HEK293 (cell line): ENCODE results near the gene GGA3.

ENCODE experiments used
- CTCF ChIA-PET: fragments of 350-600 bp; formaldehyde crosslinking; extraction: SDS; loops from one replicate; lab custom pipeline; 2021; ENCODE audit warnings: antibody characterized with exemption; lab: Yijun Ruan, JAX
- POLR2A ChIA-PET: fragments of 300-600 bp; formaldehyde crosslinking; extraction: SDS; loops from one replicate; lab custom pipeline; 2020; ENCODE audit warnings: antibody characterized with exemption, inconsistent platforms; lab: Yijun Ruan, JAX
- H3K27ac ChIP-seq: fragments of 200-500 bp; sonication (Bioruptor generic); 2 replicates; pipeline ENCODE4 v1.5.1; 2014; ENCODE audit warnings: low read depth, low read length, control low read depth, inconsistent platforms; ENCODE audit errors: extremely low read depth
- H3K36me3 ChIP-seq, 2 experiments: fragments of 200-500 bp in 1 of 2; sonication (Bioruptor generic) in 1 of 2; 1 replicate in 1 of 2; 2 replicates in 1 of 2; pipeline ENCODE4 v1.5.1; 2014 to 2017; ENCODE audit warnings: inconsistent platforms in 2 of 2, low read length in 2 of 2; ENCODE audit not compliant: control insufficient read depth in 2 of 2, insufficient read depth in 1 of 2
- H3K4me1 ChIP-seq: fragments of 200-500 bp; sonication (Bioruptor generic); 2 replicates; pipeline ENCODE4 v1.5.1; 2014; ENCODE audit warnings: mild to moderate bottlenecking, low read length, inconsistent platforms; ENCODE audit not compliant: control insufficient read depth, insufficient read depth
- H3K4me3 ChIP-seq: 2 replicates; pipeline ENCODE4 v1.5.1; 2011; ENCODE audit warnings: low read depth, mild to moderate bottlenecking, control low read depth, low read length, moderate library complexity
- H3K9me3 ChIP-seq: fragments of 200-500 bp; sonication (Bioruptor generic); 2 replicates; pipeline ENCODE4 v1.5.1; 2014; ENCODE audit warnings: low read depth, low read length, inconsistent platforms; ENCODE audit not compliant: control insufficient read depth, insufficient read depth
- GLIS1 ChIP-seq: fragments of 450-650 bp; formaldehyde crosslinking; IDR thresholded peaks from 2 replicates; pipeline ENCODE4 v1.5.1; 2016; ENCODE audit warnings: missing biosample characterization, missing genetic modification characterization
- OSR2 ChIP-seq: fragments of 450-650 bp; formaldehyde crosslinking; IDR thresholded peaks from 2 replicates; pipeline ENCODE4 v1.5.1; 2016; ENCODE audit warnings: missing biosample characterization, missing genetic modification characterization
- SP3 ChIP-seq: fragments of 450-650 bp; formaldehyde crosslinking; IDR thresholded peaks from 2 replicates; pipeline ENCODE4 v1.5.1; 2016; ENCODE audit warnings: missing biosample characterization, missing genetic modification characterization
- SP7 ChIP-seq: fragments of 450-650 bp; formaldehyde crosslinking; IDR thresholded peaks from 2 replicates; pipeline ENCODE4 v1.5.1; 2016; ENCODE audit warnings: missing biosample characterization, missing genetic modification characterization
- TRIM28 ChIP-seq: IDR thresholded peaks from 2 replicates; pipeline ENCODE4 v1.6.1; 2011; ENCODE audit warnings: low read length, control low read depth, borderline replicate concordance
- ZBTB6 ChIP-seq: fragments of 450-650 bp; formaldehyde crosslinking; IDR thresholded peaks from 2 replicates; pipeline ENCODE4 v1.5.1; 2017; ENCODE audit warnings: missing biosample characterization, missing genetic modification characterization
- ZEB2 ChIP-seq: fragments of 450-650 bp; formaldehyde crosslinking; IDR thresholded peaks from 2 replicates; pipeline ENCODE4 v1.5.1; 2016; ENCODE audit warnings: missing biosample characterization, missing genetic modification characterization
- ZNF202 ChIP-seq: fragments of 450-650 bp; formaldehyde crosslinking; IDR thresholded peaks from 2 replicates; pipeline ENCODE4 v1.5.1; 2016; ENCODE audit warnings: missing biosample characterization, missing genetic modification characterization, borderline replicate concordance
- ZNF302 ChIP-seq: fragments of 450-650 bp; formaldehyde crosslinking; IDR thresholded peaks from 2 replicates; pipeline ENCODE4 v1.5.1; 2016; ENCODE audit warnings: missing biosample characterization, missing genetic modification characterization, low read depth
- ZNF362 ChIP-seq: fragments of 450-650 bp; formaldehyde crosslinking; IDR thresholded peaks from 2 replicates; pipeline ENCODE4 v1.5.1; 2016; ENCODE audit warnings: missing biosample characterization, missing genetic modification characterization
- ZNF404 ChIP-seq: fragments of 450-650 bp; formaldehyde crosslinking; IDR thresholded peaks from 2 replicates; pipeline ENCODE4 v1.5.1; 2017; ENCODE audit warnings: missing biosample characterization, missing genetic modification characterization
- ZNF416 ChIP-seq: fragments of 450-650 bp; formaldehyde crosslinking; IDR thresholded peaks from 2 replicates; pipeline ENCODE4 v1.5.1; 2016; ENCODE audit warnings: missing biosample characterization, missing genetic modification characterization
- ZNF488 ChIP-seq: fragments of 450-650 bp; formaldehyde crosslinking; IDR thresholded peaks from 2 replicates; pipeline ENCODE4 v1.5.1; 2016; ENCODE audit warnings: missing biosample characterization, missing genetic modification characterization
- ZNF621 ChIP-seq: fragments of 450-650 bp; formaldehyde crosslinking; IDR thresholded peaks from 2 replicates; pipeline ENCODE4 v1.5.1; 2017; ENCODE audit warnings: missing biosample characterization, missing genetic modification characterization
- ZNF623 ChIP-seq: fragments of 450-650 bp; formaldehyde crosslinking; IDR thresholded peaks from 2 replicates; pipeline ENCODE4 v1.5.1; 2016; ENCODE audit warnings: missing biosample characterization, missing genetic modification characterization
- ZNF624 ChIP-seq: fragments of 450-650 bp; formaldehyde crosslinking; IDR thresholded peaks from 2 replicates; pipeline ENCODE4 v1.5.1; 2017; ENCODE audit warnings: missing biosample characterization, missing genetic modification characterization
- ZNF677 ChIP-seq: fragments of 450-650 bp; IDR thresholded peaks from 2 replicates; pipeline ENCODE4 v1.5.0; 2018; ENCODE audit warnings: missing biosample characterization, mild to moderate bottlenecking, missing genetic modification characterization, moderate library complexity
- ZSCAN30 ChIP-seq: fragments of 450-650 bp; IDR thresholded peaks from 2 replicates; pipeline ENCODE4 v1.5.1; 2018; ENCODE audit warnings: missing biosample characterization, mild to moderate bottlenecking, missing genetic modification characterization, moderate library complexity
- TF ChIP-seq, protein P1 (sequence below): fragments of 450-650 bp; formaldehyde crosslinking; IDR thresholded peaks from 2 replicates; pipeline ENCODE4 v1.5.1; 2017; ENCODE audit warnings: missing biosample characterization, missing genetic modification characterization
- TF ChIP-seq, protein P2 (sequence below): fragments of 450-650 bp; formaldehyde crosslinking; IDR thresholded peaks from 2 replicates; pipeline ENCODE4 v1.5.1; 2016; ENCODE audit warnings: missing biosample characterization, missing genetic modification characterization

GGA3 gene

GRCh38 chr17:75199886-75200618 lies 61.4 kb downstream of the GGA3 start:
- Histone ChIP-seq H3K36me3 (no peaks in the 10 kb centered on the region; a peak in 1 of 3 replicates), H3K4me1 (no peaks in the 10 kb centered on the region), H3K4me3 (no peak overlapping the region), H3K9me3 (no peaks in the 10 kb centered on the region), H3K27ac (no peak overlapping the region)
- CTCF ChIA-PET: interaction anchor here (0.6 to 8.6 kb wide), 17 partner anchors 9 to 409 kb away, joined by 3 to 149 read pairs (median 6); partner anchors contain the start of genes MIF4GD and NT5C
- POLR2A ChIA-PET: no interaction called here
- TF ChIP-seq ZNF488 (tag by site-specific recombination): no peak
- no peak for TF ChIP-seq ZNF404 (tag by site-specific recombination)
- no peak for TF ChIP-seq SP7
- TF ChIP-seq, protein P1, sequence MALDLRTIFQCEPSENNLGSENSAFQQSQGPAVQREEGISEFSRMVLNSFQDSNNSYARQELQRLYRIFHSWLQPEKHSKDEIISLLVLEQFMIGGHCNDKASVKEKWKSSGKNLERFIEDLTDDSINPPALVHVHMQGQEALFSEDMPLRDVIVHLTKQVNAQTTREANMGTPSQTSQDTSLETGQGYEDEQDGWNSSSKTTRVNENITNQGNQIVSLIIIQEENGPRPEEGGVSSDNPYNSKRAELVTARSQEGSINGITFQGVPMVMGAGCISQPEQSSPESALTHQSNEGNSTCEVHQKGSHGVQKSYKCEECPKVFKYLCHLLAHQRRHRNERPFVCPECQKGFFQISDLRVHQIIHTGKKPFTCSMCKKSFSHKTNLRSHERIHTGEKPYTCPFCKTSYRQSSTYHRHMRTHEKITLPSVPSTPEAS (tag by site-specific recombination): no peak
- TF ChIP-seq TRIM28: no peak
- TF ChIP-seq ZNF677 (tag by site-specific recombination): no peak
- no peak for TF ChIP-seq ZNF416
- no peak for TF ChIP-seq SP3 (tag by site-specific recombination)
- TF ChIP-seq ZEB2: no peak
- no peak for TF ChIP-seq ZNF202 (tag by site-specific recombination)
- TF ChIP-seq ZNF624 (tag by site-specific recombination): no peak
- no peak for TF ChIP-seq ZSCAN30 (tag by site-specific recombination)
- TF ChIP-seq ZBTB6 (tag by site-specific recombination): no peak
- TF ChIP-seq ZNF623: no peak
- no peak for TF ChIP-seq GLIS1
- TF ChIP-seq, protein P2, sequence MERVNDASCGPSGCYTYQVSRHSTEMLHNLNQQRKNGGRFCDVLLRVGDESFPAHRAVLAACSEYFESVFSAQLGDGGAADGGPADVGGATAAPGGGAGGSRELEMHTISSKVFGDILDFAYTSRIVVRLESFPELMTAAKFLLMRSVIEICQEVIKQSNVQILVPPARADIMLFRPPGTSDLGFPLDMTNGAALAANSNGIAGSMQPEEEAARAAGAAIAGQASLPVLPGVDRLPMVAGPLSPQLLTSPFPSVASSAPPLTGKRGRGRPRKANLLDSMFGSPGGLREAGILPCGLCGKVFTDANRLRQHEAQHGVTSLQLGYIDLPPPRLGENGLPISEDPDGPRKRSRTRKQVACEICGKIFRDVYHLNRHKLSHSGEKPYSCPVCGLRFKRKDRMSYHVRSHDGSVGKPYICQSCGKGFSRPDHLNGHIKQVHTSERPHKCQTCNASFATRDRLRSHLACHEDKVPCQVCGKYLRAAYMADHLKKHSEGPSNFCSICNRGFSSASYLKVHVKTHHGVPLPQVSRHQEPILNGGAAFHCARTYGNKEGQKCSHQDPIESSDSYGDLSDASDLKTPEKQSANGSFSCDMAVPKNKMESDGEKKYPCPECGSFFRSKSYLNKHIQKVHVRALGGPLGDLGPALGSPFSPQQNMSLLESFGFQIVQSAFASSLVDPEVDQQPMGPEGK (tag by site-specific recombination): no peak
- no peak for TF ChIP-seq ZNF621 (tag by site-specific recombination)

DNA sequence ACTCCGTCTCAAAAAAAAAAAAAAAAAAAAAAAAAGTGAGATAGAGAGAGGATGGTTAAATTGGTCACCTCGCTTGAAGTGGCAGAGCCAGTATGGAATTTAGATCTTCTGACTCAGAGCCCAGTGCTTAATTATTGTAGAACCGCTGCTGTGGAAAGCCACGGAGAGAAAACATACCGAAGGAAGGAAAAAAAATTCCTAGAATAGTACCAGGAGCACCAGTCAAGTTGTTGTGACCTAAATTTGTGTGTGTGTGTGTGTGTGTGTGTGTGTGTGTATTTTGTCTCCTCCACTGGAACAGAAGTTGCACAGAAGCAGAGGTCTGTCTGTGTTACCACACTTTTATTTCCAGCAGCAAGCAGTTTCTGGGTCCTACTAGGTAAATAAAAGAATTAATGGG lies 66.5 kb downstream of the GGA3 start:
- Histone ChIP-seq H3K36me3 (no peaks in the 10 kb centered on the region), H3K4me3 (no peak overlapping the region), H3K4me1 (no peaks in the 10 kb centered on the region), H3K27ac (no peak overlapping the region), H3K9me3 (no peaks in the 10 kb centered on the region)
- CTCF ChIA-PET: no interaction called here
- POLR2A ChIA-PET: no interaction called here
- TF ChIP-seq ZNF362 (peak; percentile 77), OSR2 (tag by site-specific recombination) (peak; percentile 12; the same call in 1 of the 2 replicates), ZNF302 (tag by site-specific recombination) (no peak)
- TF ChIP-seq, protein P1 (tag by site-specific recombination): peak; percentile 35; the same call in 1 of the 2 replicates
